Ovary (tissue), 3 donors: ENCODE results near the gene EFHC2.

Experiments used
- EP300 ChIP-seq: sonication (generic); formaldehyde crosslinking; IDR thresholded peaks from one replicate; pipeline ENCODE4 v1.6.1; 2017; ENCODE audit warnings: antibody characterized with exemption
- POLR2A ChIP-seq: fragments of 450-650 bp; IDR thresholded peaks from one replicate; pipeline ENCODE4 v1.6.1; 2017; ENCODE audit warnings: antibody characterized with exemption, mild to moderate bottlenecking, moderate library complexity
- TF ChIP-seq, protein P1 (sequence below), 3 donors: fragments of 450-650 bp in 2 of 3; fragments of 200-600 bp in 1 of 3; IDR thresholded peaks; one replicate each; pipeline versions ENCODE4 v1.5.1 to v1.8.0; 2016 to 2022; ENCODE audit warnings: antibody characterized with exemption in 3 of 3, mild to moderate bottlenecking in 1 of 3
- donor health status: DM: no; HTN: no; CAD: no.

- TF ChIP-seq POLR2A (no peak), EP300 (no peak)
- TF ChIP-seq, protein P1, sequence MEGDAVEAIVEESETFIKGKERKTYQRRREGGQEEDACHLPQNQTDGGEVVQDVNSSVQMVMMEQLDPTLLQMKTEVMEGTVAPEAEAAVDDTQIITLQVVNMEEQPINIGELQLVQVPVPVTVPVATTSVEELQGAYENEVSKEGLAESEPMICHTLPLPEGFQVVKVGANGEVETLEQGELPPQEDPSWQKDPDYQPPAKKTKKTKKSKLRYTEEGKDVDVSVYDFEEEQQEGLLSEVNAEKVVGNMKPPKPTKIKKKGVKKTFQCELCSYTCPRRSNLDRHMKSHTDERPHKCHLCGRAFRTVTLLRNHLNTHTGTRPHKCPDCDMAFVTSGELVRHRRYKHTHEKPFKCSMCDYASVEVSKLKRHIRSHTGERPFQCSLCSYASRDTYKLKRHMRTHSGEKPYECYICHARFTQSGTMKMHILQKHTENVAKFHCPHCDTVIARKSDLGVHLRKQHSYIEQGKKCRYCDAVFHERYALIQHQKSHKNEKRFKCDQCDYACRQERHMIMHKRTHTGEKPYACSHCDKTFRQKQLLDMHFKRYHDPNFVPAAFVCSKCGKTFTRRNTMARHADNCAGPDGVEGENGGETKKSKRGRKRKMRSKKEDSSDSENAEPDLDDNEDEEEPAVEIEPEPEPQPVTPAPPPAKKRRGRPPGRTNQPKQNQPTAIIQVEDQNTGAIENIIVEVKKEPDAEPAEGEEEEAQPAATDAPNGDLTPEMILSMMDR (IDR thresholded peaks at IDR 0.05): no peak
These were observed 165.0 kb downstream of the EFHC2 start for GRCh38 chrX:44178274-44179053.
